Small intestine (tissue), 7 donors: ENCODE results near the gene WNK2. TPM values are rescaled to one million over a fixed set of nuclear protein-coding genes. Genes with fewer than 3 reads are reported as not detected.

Experiments used
- DNase-seq, 2 donors: peaks; one replicate each; pipeline versions ENCODE4 v3.0.0 to v3.0.0-alpha.2; 2013
- FAIRE-seq: peaks from 2 replicates; lab custom pipeline; 2012; peaks lifted over from hg19 to GRCh38; lab: Jason Lieb, UNC
- H3K27ac ChIP-seq, 3 donors: one replicate each; pipeline ENCODE4 v1.5.1; 2013; ENCODE audit warnings: low read length in 2 of 3, mild to moderate bottlenecking in 2 of 3, control low read depth in 1 of 3, inconsistent platforms in 1 of 3, low read depth in 1 of 3, moderate library complexity in 1 of 3
- H3K27me3 ChIP-seq, 3 donors: one replicate each; pipeline ENCODE4 v1.6.1; 2013; ENCODE audit warnings: low read length in 3 of 3, inconsistent platforms in 1 of 3; ENCODE audit not compliant: control insufficient read depth in 3 of 3, insufficient read depth in 3 of 3
- H3K36me3 ChIP-seq, 3 donors: one replicate each; pipeline ENCODE4 v1.6.1; 2013; ENCODE audit warnings: low read length in 3 of 3, inconsistent platforms in 1 of 3, low read depth in 1 of 3, mild to moderate bottlenecking in 1 of 3, moderate library complexity in 1 of 3; ENCODE audit not compliant: control insufficient read depth in 3 of 3, insufficient read depth in 2 of 3
- H3K4me1 ChIP-seq, 3 donors: one replicate each; pipeline ENCODE4 v1.6.1; 2013; ENCODE audit warnings: low read length in 2 of 3, inconsistent platforms in 1 of 3, low read depth in 1 of 3, mild to moderate bottlenecking in 1 of 3, moderate library complexity in 1 of 3; ENCODE audit not compliant: control insufficient read depth in 3 of 3, insufficient read depth in 2 of 3
- H3K4me3 ChIP-seq, 3 donors: one replicate each; pipeline ENCODE4 v1.5.1; 2013; ENCODE audit warnings: low read length in 3 of 3, control low read depth in 1 of 3, inconsistent platforms in 1 of 3, low read depth in 1 of 3, mild to moderate bottlenecking in 1 of 3, moderate library complexity in 1 of 3
- H3K9me3 ChIP-seq, 2 donors: one replicate each; pipeline ENCODE4 v1.6.1; 2013; ENCODE audit warnings: low read depth in 1 of 2, low read length in 1 of 2; ENCODE audit not compliant: control insufficient read depth in 2 of 2, insufficient read depth in 1 of 2
- WGBS, 3 donors: extraction: QIAGEN DNeasy Blood & Tissue Kit; methylation state at CpG; one replicate each; pipeline ENCODE4 v1.1.7; 2013; 5-methylcytosine and 5-hydroxymethylcytosine counted together
- polyA plus RNA-seq, 4 donors: library from polyadenylated mRNA; stranded (reverse) in 3 of 4; unstranded in 1 of 4; fragments of 200-250 nt in 3 of 4; fragments of 120-200 nt in 1 of 4; gene quantifications; one replicate each; pipeline versions ENCODE4 v1.2.1 to v1.2.3, GENCODE V29; 2013
- donor health status: healthy with polysubstance abuse.
- donor health status: control.
- donor health status: control.
- donor health status: Bipolar disorder and iron deficiency.
- donor health status: healthy.

The WNK2 gene
- polyA plus RNA-seq, 4 donors = 13.8 to 101 (median 33.8) TPM

DNA sequence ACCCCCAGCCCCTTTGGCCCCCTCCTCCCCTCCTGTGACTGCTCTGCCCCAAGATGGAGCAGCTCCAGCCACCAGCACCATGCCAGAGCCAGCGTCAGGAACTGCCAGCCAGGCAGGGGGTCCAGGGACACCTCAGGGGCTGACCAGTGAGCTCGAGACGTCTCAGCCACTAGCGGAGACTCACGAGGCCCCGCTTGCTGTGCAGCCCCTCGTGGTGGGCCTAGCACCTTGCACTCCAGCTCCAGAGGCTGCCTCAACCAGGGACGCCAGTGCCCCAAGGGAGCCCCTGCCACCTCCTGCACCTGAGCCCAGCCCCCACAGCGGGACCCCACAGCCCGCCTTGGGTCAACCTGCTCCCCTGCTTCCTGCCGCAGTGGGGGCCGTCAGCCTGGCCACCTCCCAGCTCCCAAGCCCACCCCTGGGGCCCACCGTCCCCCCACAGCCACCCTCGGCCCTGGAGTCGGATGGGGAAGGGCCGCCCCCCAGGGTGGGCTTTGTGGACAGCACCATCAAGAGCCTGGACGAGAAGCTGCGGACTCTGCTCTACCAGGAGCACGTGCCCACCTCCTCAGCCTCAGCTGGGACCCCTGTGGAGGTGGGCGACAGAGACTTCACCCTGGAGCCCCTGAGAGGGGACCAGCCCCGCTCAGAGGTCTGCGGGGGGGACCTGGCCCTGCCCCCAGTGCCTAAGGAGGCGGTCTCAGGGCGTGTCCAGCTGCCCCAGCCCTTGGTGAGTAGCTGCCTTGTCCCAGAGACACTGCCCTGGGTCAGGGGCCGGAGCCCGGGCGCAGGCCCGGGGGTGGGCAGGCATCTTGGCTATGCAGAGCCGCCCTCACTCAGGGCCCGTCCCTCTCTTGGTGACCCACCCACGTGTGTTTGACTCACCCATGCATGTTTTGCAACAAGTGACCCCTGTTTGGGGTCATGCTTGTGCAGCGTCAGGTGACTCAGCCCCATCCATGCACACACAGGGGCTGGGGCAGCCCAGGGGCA, 105.2 kb downstream of the WNK2 start:
- H3K9me3 ChIP-seq = no peaks in the 10 kb centered on the region
- H3K4me1 ChIP-seq = no peaks in the 10 kb centered on the region
- peaks cover 0 to 46% (median 0%) of the 10 kb centered on the region in 3 donors for H3K36me3 ChIP-seq
- DNase-seq (peak in 1 of 2 donors; percentile 53), FAIRE-seq (no peak)
- H3K27me3 ChIP-seq = no peaks in the 10 kb centered on the region
- H3K4me3 ChIP-seq = no peak overlapping the region
- no peak overlapping the region for H3K27ac ChIP-seq
- WGBS, 3 donors = 84 to 90% (median 87%) methylated on average over 29 to 32 of the region's 32 CpGs

DNA sequence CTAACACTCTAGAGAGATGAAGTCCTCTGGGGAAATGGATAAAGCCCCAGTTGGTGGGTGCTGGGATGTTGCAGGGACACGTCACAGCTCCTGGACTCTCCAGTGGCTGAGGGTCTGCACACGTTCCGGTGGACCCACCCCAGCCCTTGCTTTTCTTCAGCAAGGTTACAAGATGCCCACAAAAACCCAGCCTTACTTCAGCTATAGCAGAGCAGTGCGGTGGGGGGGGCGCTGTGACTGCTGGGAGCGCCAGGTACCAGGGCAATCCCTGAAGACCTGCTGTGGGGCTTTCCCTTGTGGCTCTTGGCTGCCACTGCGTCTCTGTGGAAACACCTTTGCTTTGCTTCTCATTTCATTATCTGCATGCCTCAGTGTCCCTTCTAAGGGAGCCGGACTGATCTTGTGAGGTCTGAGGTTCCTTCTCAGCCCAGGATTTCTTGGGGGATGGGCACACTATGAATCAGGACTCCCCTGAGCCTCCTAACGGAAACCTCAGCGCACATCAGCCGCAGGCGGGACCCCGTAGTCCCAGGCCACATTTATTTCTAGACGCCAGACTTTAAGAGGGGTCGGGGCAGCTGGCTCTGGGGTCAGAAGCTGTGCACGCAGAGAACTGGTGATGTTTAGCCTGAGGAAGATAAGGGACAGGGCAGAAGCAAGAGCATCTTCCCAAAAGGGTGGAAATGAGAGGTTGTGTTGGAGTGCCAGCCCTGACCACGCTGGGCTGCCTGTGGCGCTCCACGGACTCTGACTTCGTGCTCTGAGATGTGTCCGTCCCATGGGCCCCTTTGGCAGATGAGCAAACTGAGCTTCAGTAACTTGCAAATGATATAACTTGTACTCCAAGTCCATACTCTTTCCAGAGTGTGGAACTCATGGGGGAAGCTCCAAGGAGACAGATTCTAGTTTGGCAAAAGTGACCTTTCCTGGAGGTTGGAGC, 106.8 kb downstream of the WNK2 start:
- no peak for DNase-seq
- WGBS, 3 donors = 85 to 92% (median 87%) methylated on average over 21 of the region's 21 CpGs

DNA sequence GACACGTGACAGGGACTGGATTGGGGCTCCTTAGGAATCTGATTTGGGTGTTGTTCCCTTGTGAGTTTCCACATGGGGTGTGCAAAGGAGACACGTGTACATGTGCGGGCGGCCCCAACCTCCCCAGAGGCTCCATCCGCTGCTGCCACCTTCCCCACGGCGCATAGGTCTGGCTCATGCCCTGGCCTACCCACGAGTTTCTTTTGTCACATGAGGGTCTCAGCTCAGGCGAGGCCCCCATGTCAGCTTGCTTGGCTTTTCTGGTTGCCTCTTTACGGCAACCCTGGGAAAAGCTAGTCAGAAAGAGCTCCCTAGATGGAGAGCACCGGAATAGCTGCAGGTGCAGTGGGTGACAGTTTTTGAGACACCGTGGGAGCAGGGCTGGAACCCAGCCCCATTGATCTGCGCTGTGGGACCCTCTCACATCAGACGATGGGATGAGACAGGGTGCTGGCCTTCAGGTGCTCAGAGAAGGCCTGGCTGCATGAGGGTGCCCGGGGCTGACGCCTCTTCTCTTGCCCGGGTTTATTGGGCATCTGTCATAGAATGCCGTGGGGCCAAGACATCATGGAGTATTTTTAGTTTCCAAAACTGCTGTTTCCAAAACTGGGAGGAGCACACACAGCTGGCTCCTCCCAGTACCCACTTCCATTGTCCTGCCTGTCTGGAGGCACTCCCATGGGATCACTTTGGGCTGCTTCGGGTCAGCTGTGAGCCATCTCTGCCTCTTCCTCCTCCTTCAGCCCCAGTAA, 107.8 kb downstream of the WNK2 start:
- Histone ChIP-seq H3K4me1 (peaks cover 0 to 10% (median 0%) of the 10 kb centered on the region in 3 donors), H3K27me3 (no peaks in the 10 kb centered on the region), H3K9me3 (no peaks in the 10 kb centered on the region), H3K4me3 (no peak overlapping the region), H3K27ac (no peak overlapping the region), H3K36me3 (peaks cover 0 to 56% (median 0%) of the 10 kb centered on the region in 3 donors)
- FAIRE-seq (no peak), DNase-seq (no peak)
- WGBS, 3 donors = 77 to 86% (median 84%) methylated on average over 19 of the region's 19 CpGs

More for the DNA sequence above, 106.8 kb downstream of the WNK2 start:
- no peak overlapping the region for H3K4me3 ChIP-seq
- peaks cover 0 to 56% (median 0%) of the 10 kb centered on the region in 3 donors for H3K36me3 ChIP-seq
- no peaks in the 10 kb centered on the region for H3K9me3 ChIP-seq
- FAIRE-seq = no peak
- H3K4me1 ChIP-seq = peaks cover 0 to 10% (median 0%) of the 10 kb centered on the region in 3 donors
- H3K27me3 ChIP-seq = no peaks in the 10 kb centered on the region
- no peak overlapping the region for H3K27ac ChIP-seq

DNA sequence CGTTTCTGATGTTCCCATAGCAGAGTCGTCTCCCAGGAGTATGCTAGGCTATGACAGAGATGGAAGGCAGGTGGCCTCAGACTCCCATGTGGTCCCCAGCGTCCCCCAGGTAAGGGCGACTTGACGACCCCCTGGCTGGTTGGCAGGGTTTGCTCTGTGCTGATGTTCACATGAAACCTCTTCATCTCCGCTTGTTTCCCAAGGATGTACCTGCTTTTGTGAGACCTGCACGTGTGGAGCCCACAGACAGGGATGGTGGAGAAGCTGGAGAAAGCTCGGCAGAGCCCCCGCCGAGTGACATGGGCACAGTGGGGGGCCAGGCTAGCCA, 108.3 kb downstream of the WNK2 start:
- no peaks in the 10 kb centered on the region for H3K9me3 ChIP-seq
- DNase-seq (no peak), FAIRE-seq (no peak)
- H3K4me1 ChIP-seq = peaks cover 0 to 10% (median 0%) of the 10 kb centered on the region in 3 donors
- WGBS, 3 donors = 74 to 81% (median 76%) methylated on average over 10 of the region's 10 CpGs
- H3K36me3 ChIP-seq = peaks cover 0 to 56% (median 0%) of the 10 kb centered on the region in 3 donors
- no peak overlapping the region for H3K27ac ChIP-seq
- H3K27me3 ChIP-seq = no peaks in the 10 kb centered on the region
- no peak overlapping the region for H3K4me3 ChIP-seq

DNA sequence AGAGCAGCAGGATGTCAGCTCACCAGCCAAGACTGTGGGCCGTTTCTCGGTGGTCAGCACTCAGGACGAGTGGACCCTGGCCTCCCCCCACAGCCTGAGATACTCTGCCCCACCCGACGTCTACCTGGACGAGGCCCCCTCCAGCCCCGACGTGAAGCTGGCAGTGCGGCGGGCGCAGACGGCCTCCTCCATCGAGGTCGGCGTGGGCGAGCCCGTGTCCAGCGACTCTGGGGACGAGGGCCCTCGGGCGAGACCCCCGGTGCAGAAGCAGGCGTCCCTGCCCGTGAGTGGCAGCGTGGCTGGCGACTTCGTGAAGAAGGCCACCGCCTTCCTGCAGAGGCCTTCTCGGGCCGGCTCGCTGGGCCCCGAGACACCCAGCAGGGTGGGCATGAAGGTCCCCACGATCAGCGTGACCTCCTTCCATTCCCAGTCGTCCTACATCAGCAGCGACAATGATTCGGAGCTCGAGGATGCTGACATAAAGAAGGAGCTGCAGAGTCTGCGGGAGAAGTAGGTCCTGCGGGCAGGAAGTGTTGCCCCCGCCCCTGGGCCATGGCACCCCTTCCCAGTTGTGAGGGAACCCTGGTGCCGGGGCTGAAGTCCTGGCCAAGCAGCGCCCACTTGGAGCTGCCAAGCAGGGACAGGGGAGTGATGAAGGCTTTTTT, 108.9 kb downstream of the WNK2 start:
- H3K4me1 ChIP-seq = peaks cover 0 to 11% (median under 1%) of the 10 kb centered on the region in 3 donors
- H3K27me3 ChIP-seq = no peaks in the 10 kb centered on the region
- H3K9me3 ChIP-seq = no peaks in the 10 kb centered on the region
- peaks cover 0 to 60% (median 0%) of the 10 kb centered on the region in 3 donors for H3K36me3 ChIP-seq
- no peak overlapping the region for H3K27ac ChIP-seq
- FAIRE-seq (no peak), DNase-seq (no peak)
- no peak overlapping the region for H3K4me3 ChIP-seq
- 90 to 92% (median 90%) methylated on average over 39 to 43 of the region's 43 CpGs for WGBS, 3 donors

DNA sequence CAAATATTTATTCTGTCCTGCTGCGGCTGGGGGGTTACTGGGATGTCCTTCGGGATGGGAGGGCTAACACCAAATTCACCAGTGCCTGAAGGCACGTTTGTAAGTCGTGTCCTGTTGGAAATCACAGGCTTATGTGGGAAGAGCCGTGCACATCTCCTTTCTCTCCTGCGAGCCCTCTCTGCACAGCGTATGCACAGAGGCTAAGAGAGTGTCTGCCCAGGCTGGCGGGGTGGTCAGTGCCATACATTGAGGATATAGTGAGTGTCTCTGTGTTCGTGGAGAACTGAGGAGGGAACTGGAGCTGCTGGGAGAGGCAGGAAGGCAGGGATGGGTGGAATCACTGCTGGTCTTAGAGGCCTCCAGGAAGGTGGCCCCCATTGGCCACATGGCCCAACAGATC, 110.1 kb downstream of the WNK2 start:
- 86 to 91% (median 89%) methylated on average over 9 of the region's 9 CpGs for WGBS, 3 donors
- H3K27ac ChIP-seq = no peak overlapping the region
- H3K27me3 ChIP-seq = no peaks in the 10 kb centered on the region
- H3K4me3 ChIP-seq = no peak overlapping the region
- FAIRE-seq = no peak
- H3K4me1 ChIP-seq = peaks cover 0 to 23% (median 7%) of the 10 kb centered on the region in 3 donors
- H3K9me3 ChIP-seq = no peaks in the 10 kb centered on the region
- no peak for DNase-seq
- H3K36me3 ChIP-seq = peaks cover 0 to 72% (median 0%) of the 10 kb centered on the region in 3 donors

DNA sequence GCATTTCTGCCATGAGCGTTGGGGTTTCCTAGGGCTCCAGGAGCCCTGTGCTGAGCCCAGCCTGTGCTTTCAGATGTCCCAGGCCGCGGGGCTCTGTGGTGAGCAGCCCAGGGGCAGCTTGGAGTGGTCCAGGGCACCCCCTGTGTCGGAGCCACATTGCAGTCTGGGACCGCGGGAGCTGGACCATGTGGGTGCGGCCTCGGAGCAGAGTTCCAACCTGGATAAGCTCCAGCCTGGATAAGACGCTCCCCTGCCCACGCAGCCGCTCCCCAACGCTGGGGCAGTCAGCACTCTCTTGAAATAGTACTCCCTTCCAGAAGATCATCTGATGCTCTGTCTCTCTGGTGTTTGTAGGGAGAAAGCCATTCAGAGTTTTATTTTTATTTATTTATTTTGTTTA, 111.1 kb downstream of the WNK2 start:
- H3K9me3 ChIP-seq = no peaks in the 10 kb centered on the region
- WGBS, 3 donors = 15 to 46% (median 41%) methylated on average over 12 of the region's 12 CpGs
- peaks cover 0 to 32% (median 8%) of the 10 kb centered on the region in 3 donors for H3K4me1 ChIP-seq
- FAIRE-seq = no peak
- H3K27ac ChIP-seq = peak overlapping the region in 1 of 3 donors; percentile 4
- no peaks in the 10 kb centered on the region for H3K27me3 ChIP-seq
- no peak overlapping the region for H3K4me3 ChIP-seq
- peak; percentile 50 to 77 for DNase-seq
- H3K36me3 ChIP-seq = peaks cover 0 to 66% (median 0%) of the 10 kb centered on the region in 3 donors
